Stimulated activated naive CD8-positive, alpha-beta T cell treated with anti-CD3 and anti-CD28 coated beads, Interleukin-15, Interleukin-2, amounts not matched to agents 100 U/mL and 50 U/mL, for 24 hours (primary cell): ENCODE measurements around the gene ADPRS.
A peak's percentile ranks its signal among the peaks of the same experiment; 100 is the strongest.

Source experiments
- ATAC-seq: fragments of 150-1000 bp; cut with Tn5 transposase; one replicate; pipeline ENCODE4 v1.10.0; 2021
- DNase-seq: peaks from one replicate; pipeline ENCODE4 v3.0.0; 2021

ADPRS gene, protein sequence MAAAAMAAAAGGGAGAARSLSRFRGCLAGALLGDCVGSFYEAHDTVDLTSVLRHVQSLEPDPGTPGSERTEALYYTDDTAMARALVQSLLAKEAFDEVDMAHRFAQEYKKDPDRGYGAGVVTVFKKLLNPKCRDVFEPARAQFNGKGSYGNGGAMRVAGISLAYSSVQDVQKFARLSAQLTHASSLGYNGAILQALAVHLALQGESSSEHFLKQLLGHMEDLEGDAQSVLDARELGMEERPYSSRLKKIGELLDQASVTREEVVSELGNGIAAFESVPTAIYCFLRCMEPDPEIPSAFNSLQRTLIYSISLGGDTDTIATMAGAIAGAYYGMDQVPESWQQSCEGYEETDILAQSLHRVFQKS

DNA sequence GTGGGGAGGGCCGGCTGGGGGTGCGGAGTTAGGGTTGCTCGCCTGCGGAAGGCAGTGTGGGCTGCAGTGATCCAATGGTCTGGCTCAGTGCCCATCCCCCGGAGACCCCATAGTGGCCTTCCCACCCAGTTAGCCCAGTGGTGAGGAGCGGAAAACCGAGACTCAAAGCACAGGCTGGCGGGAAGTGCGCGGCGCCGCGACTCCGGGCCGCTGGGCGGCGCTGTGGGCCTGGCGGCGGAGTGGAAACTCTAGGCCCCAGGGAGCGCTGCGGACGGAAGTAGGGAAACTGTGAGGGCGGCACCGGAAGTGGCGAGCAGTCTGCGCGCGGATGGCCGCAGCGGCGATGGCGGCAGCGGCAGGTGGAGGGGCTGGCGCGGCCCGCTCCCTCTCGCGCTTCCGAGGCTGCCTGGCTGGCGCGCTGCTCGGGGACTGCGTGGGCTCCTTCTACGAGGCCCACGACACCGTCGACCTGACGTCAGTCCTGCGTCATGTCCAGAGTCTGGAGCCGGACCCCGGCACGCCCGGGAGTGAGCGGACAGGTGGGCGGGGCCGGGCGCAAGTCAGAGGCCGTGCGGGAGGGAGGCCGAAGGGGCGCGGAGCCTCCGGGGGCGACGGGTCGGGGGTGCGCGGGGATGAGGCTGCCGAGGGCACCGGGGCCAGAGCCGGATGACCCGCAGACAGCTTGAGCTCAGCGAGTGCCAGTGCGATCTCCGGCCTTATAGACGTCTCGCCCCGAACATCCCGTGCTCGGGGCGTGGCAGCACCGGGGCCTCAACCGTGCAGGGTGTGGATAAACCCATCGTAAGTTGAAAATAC is at the start of gene ADPRS:
TSS of gene ADPRS (plus strand) at position 316 of the 816 bp plus-strand sequence. CDS start at position 329, 13 bp downstream.
- DNase-seq (peak; percentile 94), ATAC-seq (peak; percentile 96)

DNA sequence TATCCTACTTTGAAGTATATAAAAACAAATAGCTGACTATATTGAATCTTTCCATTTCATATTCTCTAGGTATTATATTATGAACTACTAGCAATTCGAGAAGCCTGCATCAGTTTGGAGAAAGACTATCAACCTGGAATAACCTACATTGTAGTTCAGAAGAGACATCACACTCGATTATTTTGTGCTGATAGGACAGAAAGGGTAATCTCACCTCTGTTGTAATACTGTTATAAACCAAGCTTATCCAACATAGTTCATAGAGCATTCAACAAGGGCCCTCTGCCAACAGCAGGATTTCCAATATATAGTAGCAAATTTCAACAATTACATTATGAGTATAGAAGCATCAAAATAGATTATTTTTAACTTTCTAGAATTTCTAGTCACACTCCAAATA is 48.5 kb upstream of the ADPRS start:
- ATAC-seq (no peak), DNase-seq (no peak)

DNA sequence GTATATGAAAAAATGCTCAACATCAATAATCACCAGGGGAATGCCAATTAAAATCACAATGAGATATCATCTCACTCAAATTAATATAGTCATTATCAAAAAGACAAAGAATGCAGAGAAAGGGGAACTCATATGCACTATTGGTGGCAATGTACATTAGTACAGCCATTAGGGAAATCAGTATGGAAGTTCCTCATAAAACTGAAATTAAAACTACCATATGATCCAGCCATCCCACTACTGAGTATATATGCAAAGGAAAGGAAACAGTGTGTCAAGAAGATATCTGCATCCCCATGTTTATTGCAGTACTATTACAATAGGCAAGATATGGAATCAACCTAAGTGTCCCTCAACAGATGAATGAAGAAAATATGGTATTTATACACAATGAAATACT is 36.9 kb upstream of the ADPRS start:
- DNase-seq (no peak), ATAC-seq (no peak)

DNA sequence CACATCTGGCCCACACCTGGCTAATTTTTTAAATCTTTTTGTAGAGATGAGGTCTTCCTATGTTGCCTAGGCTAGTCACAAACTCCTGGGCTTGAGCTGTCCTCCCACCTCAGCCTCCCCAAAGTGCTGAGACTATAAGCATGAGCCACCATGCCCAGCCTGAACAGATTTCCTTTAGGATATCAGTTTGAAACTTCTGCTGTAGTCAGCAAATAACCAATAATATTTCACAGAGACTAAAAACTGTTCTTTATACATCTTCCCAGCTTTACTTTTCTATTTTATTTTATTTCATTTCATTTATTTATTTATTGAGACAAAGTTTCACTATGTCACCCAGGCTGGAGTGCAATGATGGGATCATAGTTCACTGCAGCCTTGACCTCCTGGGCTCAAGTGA is 34.7 kb upstream of the ADPRS start:
- no peak for ATAC-seq
- no peak for DNase-seq

DNA sequence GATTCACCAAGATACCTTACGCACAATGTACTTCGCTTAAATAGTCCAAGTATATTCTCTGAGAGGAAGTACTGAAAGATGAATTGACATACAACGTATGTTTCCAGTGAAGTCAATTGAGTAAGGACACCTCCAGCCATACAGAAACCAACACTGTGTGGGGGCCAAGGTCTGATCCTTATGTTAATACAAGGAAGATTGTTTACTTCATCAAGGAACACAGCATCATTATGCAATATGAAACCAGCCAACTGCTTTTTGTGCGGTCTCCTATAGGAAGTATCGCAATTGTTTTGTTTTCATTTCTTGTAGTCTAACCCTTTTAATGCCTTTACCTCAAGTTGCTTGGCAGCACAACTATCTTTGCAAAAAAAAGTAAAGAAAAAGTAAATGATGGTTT is 33.0 kb upstream of the ADPRS start:
- DNase-seq (no peak), ATAC-seq (no peak)

DNA sequence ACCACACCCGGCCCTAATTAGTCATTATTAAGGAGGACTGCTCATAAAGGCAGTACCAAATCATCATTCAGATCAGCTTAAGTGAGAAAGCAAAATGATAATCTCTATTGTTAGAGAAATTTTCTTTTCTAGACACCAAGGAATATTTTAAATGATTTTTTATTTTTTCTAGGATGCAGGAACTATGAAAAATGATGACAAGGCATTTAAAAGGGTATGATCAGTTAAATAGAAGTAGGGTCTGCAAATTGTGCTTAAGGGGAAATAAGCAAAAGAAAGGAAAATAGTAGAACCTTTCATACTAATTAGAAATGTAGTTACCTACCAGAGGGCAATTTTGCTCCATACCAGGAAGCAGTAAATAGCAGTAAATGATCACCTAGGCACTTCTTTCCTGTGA is 26.4 kb upstream of the ADPRS start:
- DNase-seq, result no peak
- ATAC-seq, result no peak

DNA sequence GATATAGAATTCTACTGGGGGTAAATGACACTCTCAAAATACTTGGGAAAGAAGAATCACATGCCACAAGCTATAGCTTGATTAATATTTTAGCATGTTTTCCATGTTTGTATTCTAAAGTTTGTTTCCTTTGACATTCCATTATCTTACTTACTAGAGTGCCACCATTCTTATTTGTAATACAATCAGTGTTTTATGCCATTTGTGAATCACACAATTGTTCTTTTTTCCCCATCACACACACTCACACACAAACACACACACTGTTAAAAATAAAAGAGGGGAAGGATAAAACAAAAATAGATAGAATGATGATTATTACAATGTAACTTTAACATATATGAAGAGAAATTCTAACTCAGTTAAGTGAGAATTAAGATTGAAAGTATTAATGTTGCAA is 20.8 kb upstream of the ADPRS start:
- ATAC-seq, result no peak
- no peak for DNase-seq

DNA sequence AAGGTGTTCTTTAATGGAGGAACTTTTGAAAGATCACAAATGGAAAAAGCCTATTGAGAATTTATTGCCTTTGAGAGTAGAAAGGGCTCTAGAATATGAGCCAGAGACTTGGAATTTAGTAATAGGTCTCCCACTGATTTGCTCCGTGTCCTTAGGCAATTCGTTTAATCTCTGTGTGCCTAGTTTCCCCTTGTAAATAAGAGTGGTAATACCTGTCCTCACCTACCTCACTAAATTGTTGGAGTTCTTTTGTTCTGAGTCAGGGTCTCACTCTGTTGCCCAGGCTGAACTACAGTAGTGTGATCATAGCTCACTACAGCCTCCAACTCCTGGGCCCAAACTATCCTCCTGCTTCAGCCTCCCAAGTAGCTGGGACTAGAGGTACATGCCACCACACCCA is 19.8 kb upstream of the ADPRS start:
- DNase-seq (no peak), ATAC-seq (no peak)

DNA sequence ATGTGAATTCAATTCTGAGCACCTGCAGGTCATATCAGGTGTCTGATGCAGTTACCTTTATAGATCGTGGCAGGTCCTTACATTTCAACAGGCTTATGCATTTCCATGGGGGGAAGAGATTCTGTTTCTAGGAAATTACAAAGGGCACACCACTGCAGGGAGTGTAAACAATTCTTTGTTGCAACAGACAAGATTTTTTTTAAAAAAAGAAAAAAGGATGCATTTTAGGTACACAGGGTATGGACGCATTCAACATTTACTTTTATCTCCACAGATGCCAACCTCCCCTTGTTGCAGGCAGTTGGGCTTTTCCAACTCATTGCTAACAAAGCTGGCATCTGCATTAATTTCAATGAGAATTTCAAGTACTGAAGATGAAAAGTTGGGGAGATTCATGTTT is 18.3 kb upstream of the ADPRS start:
- ATAC-seq, result no peak
- no peak for DNase-seq

DNA sequence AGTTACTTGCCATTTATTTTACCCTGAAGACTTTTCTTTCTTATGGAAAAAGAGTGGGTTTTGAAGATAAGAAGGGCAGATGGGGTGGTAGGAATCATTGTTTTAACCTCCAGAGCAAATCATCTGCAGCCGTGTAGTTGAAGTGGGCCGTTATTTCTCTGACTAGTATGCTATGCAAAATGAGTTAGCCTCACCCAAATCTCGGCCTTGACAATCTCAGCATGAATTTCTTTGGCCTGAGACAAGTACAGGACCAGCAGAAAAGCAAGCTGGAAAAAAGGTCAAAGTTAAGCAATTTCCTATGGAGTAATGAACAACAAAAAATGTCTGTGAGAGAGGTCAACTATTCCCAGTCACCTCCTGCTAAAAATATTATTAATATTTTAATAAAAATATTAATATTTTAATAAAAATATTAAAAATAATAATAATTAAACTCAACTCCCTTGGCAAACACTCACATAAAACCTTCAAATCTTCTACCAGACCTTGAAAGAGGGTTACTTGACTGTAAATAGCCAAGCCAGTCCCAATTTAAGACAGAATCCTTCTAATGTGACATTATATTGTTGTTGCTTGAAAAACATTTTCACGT is 11.6 kb upstream of the ADPRS start:
- DNase-seq, result no peak
- no peak for ATAC-seq

DNA sequence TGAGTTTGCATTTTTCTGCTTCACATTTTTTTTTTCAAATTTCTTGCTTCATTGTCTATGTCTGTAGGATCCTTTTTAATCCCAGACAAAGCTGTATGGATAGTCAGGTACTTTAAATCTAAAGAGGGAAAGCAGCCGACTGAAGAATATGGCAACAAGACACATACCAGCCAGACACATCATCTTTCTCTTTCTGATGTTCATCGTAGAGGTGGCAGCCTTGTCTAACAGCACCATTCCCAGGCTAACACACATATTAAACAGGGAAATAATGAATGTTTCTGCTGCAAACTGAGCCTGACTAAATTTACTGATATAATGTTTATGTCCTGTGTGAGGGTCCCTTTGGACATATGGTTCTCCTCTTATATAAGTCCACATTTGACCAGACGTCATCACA is 8.5 kb upstream of the ADPRS start:
- DNase-seq, result no peak
- ATAC-seq, result no peak

DNA sequence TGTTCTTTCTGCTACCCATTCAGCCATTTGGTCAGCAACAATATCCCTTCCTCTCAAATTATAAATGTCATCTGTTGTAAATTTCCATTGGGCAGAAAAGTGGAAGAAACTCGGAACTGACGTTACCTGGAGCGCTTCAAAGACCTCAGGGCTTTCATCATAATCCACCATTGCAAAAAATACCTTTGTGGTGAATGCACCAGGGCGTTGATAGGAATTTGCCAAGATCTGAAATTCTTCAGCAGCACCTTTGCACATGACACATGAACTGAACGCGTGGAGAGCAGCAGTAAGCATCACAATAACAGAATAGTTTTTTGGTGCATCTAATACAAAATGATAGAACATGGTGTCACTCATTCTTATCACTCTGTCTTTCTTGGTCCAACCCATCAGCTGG is 7.9 kb upstream of the ADPRS start:
- DNase-seq, result no peak
- ATAC-seq, result no peak

DNA sequence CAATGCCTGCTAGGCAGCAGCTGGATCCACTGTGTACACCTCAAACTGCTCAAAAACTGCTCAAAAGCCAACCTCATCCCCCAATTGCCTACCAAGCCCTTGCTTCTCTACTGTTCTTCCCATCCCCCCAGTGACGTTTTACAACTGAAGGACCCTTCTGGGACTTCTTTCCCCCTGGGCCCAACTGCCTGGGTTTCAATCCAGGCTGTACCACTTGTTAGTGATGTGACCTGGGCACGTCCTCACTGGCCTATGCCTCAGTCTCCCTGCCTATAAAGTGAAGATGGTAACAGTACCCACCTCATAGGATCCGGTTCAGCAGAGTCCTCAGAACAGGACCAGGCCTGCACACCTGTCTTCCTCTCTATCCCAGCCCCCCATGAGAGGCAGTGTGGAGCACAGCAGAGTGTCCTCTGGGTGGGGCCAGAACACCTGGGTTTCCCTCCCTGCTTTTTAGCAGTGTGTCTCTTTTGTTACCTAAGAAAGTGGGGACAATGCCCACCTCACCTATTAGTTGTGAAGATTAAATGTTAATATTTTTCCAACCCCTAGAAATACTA is 6.7 kb upstream of the ADPRS start:
- ATAC-seq (no peak), DNase-seq (no peak)

DNA sequence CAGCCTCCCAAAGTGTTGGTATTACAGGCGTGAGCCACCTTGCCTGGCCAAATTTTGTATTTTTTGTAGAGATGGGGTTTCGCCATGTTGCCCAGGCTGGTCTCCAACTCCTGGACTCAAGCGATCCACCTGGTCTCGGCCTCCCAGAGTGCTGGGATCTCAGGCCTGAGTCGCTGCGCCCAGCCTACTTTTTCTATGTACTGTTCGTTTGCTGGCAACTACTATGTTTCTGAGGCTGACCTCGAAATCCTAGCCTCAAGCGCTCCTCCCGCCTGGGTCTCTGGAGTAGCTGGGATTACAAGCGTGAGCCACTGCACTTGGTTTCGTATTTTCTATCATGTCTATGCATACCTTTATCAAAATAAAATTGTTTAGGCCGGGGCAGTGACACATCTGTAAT is 5.5 kb upstream of the ADPRS start:
- no peak for ATAC-seq
- no peak for DNase-seq

DNA sequence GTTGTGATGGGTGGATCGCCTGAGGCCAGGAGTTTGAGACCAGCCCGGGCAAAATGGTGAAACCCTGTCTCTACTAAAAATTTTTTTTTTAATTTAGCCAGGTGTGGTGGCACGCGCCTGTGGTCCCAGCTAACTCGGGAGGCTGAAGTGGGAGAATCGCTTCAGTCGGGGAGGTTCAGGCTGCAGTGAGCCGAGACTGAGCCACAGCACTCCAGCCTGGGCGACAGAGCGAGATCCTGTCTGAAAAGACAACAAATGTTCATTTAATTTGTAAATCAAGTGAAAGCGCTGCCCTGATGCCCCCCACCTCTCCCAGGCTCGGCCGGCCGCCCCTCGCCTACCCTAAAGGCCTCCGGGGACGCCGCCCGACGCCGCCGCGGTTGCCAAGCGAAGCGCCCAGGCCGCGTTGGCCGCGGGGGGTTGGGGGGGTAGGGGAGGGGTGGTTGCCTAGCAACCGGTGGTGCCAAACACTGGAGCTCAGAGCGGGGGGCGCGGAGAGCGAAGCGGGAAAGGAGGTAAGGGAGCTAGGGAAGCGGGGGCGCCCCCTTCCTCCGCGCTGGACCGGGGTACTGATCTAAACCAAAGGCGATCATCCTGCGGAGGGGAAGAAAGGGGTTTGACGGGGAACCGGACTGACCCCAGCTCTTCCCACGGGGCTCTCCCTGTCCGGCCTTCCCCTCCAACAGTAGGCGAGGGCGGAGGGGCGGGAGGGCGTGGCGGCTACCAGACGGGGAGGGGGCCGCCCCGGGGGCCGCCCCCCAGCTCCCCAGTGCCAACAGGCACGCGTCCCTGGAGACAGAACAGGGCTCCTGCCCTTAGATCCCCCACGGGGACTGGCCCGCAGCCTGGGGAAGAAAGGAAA is 4.8 kb upstream of the ADPRS start, which contains the start of gene TEKT2:
TSS of gene TEKT2 (plus strand) at position 460 of the 862 bp plus-strand sequence. CDS start 828 bp downstream, outside the sequence.
- no peak for ATAC-seq
- no peak for DNase-seq

DNA sequence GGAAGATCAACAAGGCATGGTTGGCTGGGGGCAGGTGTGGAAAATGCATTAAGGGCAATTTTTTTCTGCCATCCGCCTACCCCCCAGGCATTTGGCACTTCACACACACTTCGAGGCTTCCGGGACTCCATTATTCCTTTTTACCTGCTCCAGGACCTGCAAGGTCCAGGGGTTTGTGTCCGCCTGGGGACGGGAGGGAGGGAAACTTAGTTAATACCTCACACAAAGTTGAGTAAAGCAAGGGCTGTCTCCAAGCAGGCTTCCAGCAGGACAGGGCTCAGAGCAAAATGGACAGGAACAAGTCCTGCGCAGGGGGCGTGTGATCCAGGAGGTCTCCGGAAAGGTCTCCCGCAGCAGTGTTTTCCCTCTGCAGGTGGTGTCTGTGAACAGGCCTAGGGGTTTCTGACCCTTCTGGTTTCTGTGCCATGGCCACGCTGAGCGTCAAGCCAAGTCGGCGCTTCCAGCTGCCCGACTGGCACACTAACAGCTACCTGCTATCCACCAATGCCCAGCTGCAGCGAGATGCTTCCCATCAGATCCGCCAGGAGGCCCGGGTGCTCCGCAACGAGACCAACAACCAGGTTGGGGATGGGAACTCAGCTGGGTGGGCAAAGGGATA is 4.1 kb upstream of the ADPRS start:
- DNase-seq, result no peak

DNA sequence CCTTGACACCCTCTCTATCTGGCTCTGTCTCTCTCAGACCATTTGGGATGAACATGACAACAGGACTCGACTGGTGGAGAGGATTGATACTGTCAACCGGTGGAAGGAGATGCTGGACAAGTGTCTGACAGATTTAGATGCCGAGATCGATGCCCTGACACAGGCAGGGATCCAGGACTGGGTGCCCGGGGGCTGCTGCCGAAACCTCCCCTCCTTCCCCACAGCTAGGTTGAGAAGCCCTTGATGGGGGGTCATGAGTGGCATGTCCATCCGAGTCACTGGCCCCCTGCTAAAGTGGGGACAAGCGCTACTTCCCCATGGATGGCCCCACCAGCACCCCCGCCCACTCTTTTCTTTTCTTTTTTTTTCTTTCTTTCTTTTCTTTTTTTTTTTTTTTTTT is 3.6 kb upstream of the ADPRS start:
- DNase-seq (no peak), ATAC-seq (no peak)

More for the DNA sequence above, 4.1 kb upstream of the ADPRS start:
- ATAC-seq, result no peak

DNA sequence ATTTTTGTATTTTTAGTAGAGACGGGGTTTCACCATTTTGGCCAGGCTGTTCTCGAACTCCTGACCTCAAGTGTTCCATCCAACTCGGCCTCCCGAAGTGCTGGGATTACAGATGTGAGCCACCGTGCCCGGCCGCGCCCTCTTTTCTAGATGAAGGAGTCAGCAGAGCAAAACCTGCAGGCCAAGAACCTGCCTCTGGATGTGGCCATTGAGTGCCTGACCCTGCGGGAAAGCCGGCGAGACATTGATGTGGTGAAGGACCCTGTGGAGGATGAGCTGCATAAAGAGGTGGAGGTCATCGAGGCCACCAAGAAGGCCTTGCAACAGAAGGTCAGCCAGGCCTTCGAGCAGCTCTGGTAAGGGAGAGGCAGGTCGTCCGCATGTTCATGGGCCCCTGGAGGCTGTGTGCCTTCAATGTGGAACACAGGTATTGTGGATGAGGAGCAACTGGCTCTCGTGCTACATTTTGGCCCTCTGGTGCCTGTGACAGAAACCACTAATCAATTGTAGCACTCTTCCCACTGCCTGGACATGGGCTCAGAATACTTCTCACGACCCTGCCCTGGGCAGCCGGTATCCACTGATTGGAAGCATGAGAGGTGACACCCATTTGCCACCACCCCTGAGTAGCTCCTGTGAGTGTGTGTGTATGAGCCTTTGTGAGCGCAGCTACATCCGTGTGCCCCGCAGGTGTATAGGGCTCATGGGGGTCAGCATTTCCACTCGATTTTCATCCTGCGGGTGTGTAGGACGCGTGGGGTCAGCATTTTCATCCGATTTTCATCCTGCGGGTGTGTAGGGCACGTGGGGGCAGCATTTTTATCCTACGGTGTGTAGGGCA is 2.8 kb upstream of the ADPRS start:
- no peak for DNase-seq
- ATAC-seq, result no peak

DNA sequence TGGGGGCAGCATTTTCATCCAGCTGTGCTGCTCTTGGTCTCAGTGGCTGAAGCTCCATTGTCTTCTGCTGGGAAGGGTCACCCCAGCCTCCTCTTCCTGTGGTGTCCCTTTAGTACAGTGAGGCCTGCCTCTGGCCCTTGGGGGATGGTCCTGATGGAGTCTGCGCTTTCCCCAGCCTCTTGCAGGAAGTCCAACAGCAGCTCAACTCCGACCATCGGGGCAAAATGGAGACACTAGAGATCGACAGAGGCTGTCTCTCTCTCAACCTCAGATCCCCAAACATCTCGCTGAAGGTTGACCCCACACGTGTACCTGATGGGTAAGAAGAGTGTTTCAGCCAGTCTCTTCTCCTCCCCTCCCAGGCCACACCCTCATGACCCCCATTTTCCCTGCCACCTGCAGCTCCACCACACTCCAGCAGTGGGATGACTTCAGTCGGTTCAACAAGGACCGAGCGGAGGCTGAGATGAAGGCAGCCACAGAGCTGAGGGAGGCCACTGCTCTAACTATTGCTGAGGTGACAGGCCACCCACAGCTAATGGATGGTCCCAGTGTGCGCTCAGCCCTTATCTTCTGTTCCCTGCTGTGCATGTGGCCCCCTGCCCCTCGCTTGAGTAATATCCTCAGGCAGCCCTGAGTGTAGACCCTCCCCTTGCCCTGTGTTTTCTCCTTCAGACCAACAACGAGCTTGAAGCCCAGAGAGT is 2.0 kb upstream of the ADPRS start:
- DNase-seq, result no peak
- no peak for ATAC-seq
